ENCODE results near the gene GRIK4.

GRCh38 chr11:120907971-120908370 lies 396.4 kb downstream of the GRIK4 start:
- no peak for TF ChIP-seq USF2 (CRISPR knock-in tag; IDR thresholded peaks at IDR 0.05)
- no peak for TF ChIP-seq ID3 (CRISPR knock-in tag; IDR thresholded peaks at IDR 0.05)
- no peak for TF ChIP-seq ID3 (tag; IDR thresholded peaks at IDR 0.05)
- TF ChIP-seq BACH1 (tag; IDR thresholded peaks at IDR 0.05), result no peak
- TF ChIP-seq LARP7 (IDR thresholded peaks at IDR 0.05), result no peak
- TF ChIP-seq THAP12 (CRISPR knock-in tag; IDR thresholded peaks at IDR 0.05), result no peak
- no peak for TF ChIP-seq CTCF (IDR thresholded peaks at IDR 0.05 in 2 of 3, conservative IDR thresholded peaks at IDR 0.05 in 1 of 3; ENCODE audit: insufficient read depth in 2 of 3, low read depth in 1 of 3, low read length in 3 of 3)
- TF ChIP-seq SPI1 (IDR thresholded peaks at IDR 0.05; ENCODE audit: borderline replicate concordance, low read depth, low read length), result no peak
- TF ChIP-seq SP2 (IDR thresholded peaks at IDR 0.05; ENCODE audit: extremely low read depth, low read depth, low read length, poor library complexity, severe bottlenecking), result no peak
- no peak for TF ChIP-seq TARDBP (IDR thresholded peaks at IDR 0.05)
- no peak for TF ChIP-seq GABPA (tag; conservative IDR thresholded peaks at IDR 0.05; ENCODE audit: low read depth)
- TF ChIP-seq MED1 (CRISPR knock-in tag; IDR thresholded peaks at IDR 0.05; ENCODE audit: borderline replicate concordance), result no peak
- no peak for TF ChIP-seq ZKSCAN1 (IDR thresholded peaks at IDR 0.05; ENCODE audit: low read depth, low read length)
- TF ChIP-seq CBX8 (IDR thresholded peaks at IDR 0.05; ENCODE audit: borderline replicate concordance, extremely low read depth, low read depth, low read length, poor library complexity, severe bottlenecking), result no peak

Measured in K562 (cell line).